K562 (cell line): ENCODE measurements around the gene STING1. TPM values are rescaled to one million over a fixed set of nuclear protein-coding genes. Genes with fewer than 3 reads are reported as not detected.
"Not testable (repeated sequence)": the region's sequence is repeated elsewhere in the genome, so short reads cannot be mapped to it uniquely, and the experiment has no call there.

Source experiments
- ATAC-seq: fragments of 200-7000 bp; cut with Tn5 transposase; 3 replicates; pipeline ENCODE4 v1.9.1; 2020; ENCODE audit warnings: moderate library complexity
- BruUV-seq: library from RNA; stranded (reverse); fragments of 400-500 nt; replicated peaks from 2 replicates; lab custom pipeline; 2021; lab: Mats Ljungman, UMichigan
- CTCF ChIA-PET: fragments of 300-600 bp; formaldehyde crosslinking; extraction: SDS; loops from one replicate; lab custom pipeline; 2021; ENCODE audit warnings: low intra/inter-chr PET ratio; lab: Yijun Ruan, JAX
- POLR2A ChIA-PET: fragments of 300-600, 350-650 bp; sonication (Branson Sonifier 250); formaldehyde crosslinking; extraction: SDS; loops from one replicate; lab custom pipeline; 2021; ENCODE audit warnings: antibody characterized with exemption, inconsistent platforms; lab: Yijun Ruan, JAX
- DNase-seq, 4 experiments: peaks; one replicate each; pipeline versions ENCODE4 v3.0.0 to v3.0.0-alpha.2; 2011 to 2018; ENCODE audit warnings: low spot score in 3 of 4, mixed read lengths in 3 of 4; ENCODE audit errors: extremely low read depth in 1 of 4
- FAIRE-seq: peaks from 2 replicates; lab custom pipeline; 2011; peaks lifted over from hg19 to GRCh38; lab: Jason Lieb, UNC
- H2AFZ ChIP-seq: 2 replicates; pipeline ENCODE4 v1.6.0; 2011; ENCODE audit warnings: low read depth, low read length, control low read depth, inconsistent platforms
- H3K27ac ChIP-seq: fragments of 200-600 bp; 3 replicates; pipeline ENCODE4 v1.8.0; 2011; ENCODE audit warnings: low read depth, mild to moderate bottlenecking, control low read depth, inconsistent platforms, low read length, moderate library complexity, mixed read lengths; ENCODE audit errors: extremely low read depth
- H3K27me3 ChIP-seq, 2 experiments: fragments of 300-600 bp in 1 of 2; 2 replicates in 1 of 2; 3 replicates in 1 of 2; pipeline versions ENCODE4 v1.6.0 to v1.8.0; 2011; ENCODE audit warnings: inconsistent platforms in 2 of 2, low read length in 2 of 2, mild to moderate bottlenecking in 1 of 2, mixed read lengths in 1 of 2, moderate library complexity in 1 of 2; ENCODE audit not compliant: control insufficient read depth in 2 of 2, insufficient read depth in 2 of 2
- H3K36me3 ChIP-seq: fragments of 300-600 bp; 3 replicates; pipeline ENCODE4 v1.8.0; 2011; ENCODE audit warnings: mild to moderate bottlenecking, low read length, inconsistent platforms; ENCODE audit not compliant: control insufficient read depth, insufficient read depth
- H3K4me1 ChIP-seq, 2 experiments: fragments of 200-600 bp in 1 of 2; replicated peaks in 1 of 2; 2 replicates in 1 of 2; 3 replicates in 1 of 2; pipeline versions ENCODE4 v1.5.1 to v1.8.0; 2011; ENCODE audit warnings: inconsistent platforms in 2 of 2, low read length in 2 of 2, mild to moderate bottlenecking in 1 of 2, mixed read lengths in 1 of 2, moderate library complexity in 1 of 2; ENCODE audit not compliant: control insufficient read depth in 2 of 2, insufficient read depth in 2 of 2
- H3K4me2 ChIP-seq: 2 replicates; pipeline ENCODE4 v1.6.1; 2011; ENCODE audit warnings: low read length, control low read depth, inconsistent platforms, mixed read lengths; ENCODE audit not compliant: insufficient read depth
- H3K4me3 ChIP-seq: fragments of 200-600 bp; sonication (generic), shearing (Covaris generic); 2 replicates; pipeline ENCODE4 v1.5.1; 2016; ENCODE audit warnings: control low read depth, inconsistent platforms
- H3K79me2 ChIP-seq: fragments of 200-600 bp; 3 replicates; pipeline ENCODE4 v1.8.0; 2011; ENCODE audit warnings: low read length, inconsistent platforms; ENCODE audit not compliant: control insufficient read depth, insufficient read depth
- H3K9ac ChIP-seq, 2 experiments: 2 replicates each; pipeline versions ENCODE4 v1.6.0 to v1.6.1; 2011; ENCODE audit warnings: low read depth in 2 of 2, low read length in 2 of 2, control low read depth in 1 of 2, inconsistent platforms in 1 of 2, mild to moderate bottlenecking in 1 of 2, mixed read lengths in 1 of 2; ENCODE audit not compliant: insufficient read depth in 1 of 2
- H3K9me1 ChIP-seq: one replicate; pipeline ENCODE4 v1.6.0; 2011; ENCODE audit warnings: inconsistent platforms, mild to moderate bottlenecking, low read length, moderate library complexity; ENCODE audit not compliant: control insufficient read depth, insufficient read depth
- H3K9me3 ChIP-seq: replicated peaks from 2 replicates; pipeline ENCODE4 v1.5.1; 2011; ENCODE audit warnings: low read depth, low read length, inconsistent platforms; ENCODE audit not compliant: control insufficient read depth, insufficient read depth
- H4K20me1 ChIP-seq: replicated peaks from 2 replicates; pipeline ENCODE4 v1.6.1; 2011; ENCODE audit warnings: low read length, inconsistent platforms, mixed read lengths; ENCODE audit not compliant: control insufficient read depth, insufficient read depth
- SPI1 ChIP-seq: IDR thresholded peaks from 2 replicates; pipeline ENCODE4 v1.6.1; 2011; ENCODE audit warnings: low read depth, low read length, control low read depth, borderline replicate concordance
- ZNF224 ChIP-seq: sonication (generic); formaldehyde crosslinking; IDR thresholded peaks from 2 replicates; pipeline ENCODE4 v1.8.0; 2022; ENCODE audit warnings: mild to moderate bottlenecking, missing genetic modification reagents
- ZNF512 ChIP-seq: IDR thresholded peaks from 2 replicates; pipeline ENCODE4 v1.6.1; 2016; ENCODE audit warnings: missing genetic modification characterization, missing compliant biosample characterization
- WGBS: fragments of 100-300 bp; shearing (Covaris generic); methylation state at CpG from one replicate; pipeline ENCODE4 v1.1.6; 2016; ENCODE audit warnings: low coverage, mixed read lengths; ENCODE audit not compliant: insufficient coverage; ENCODE audit errors: missing lambda C conversion rate; 5-methylcytosine and 5-hydroxymethylcytosine counted together
- in situ Hi-C: fragments of 300-500 bp; cut with MboI; formaldehyde crosslinking; loops from 4 replicates; pipeline ENCODE4 v1.15.0; 2018; ENCODE audit warnings: inconsistent platforms, mixed read lengths
- intact Hi-C: fragments of 100-400 bp; cut with micrococcal nuclease; formaldehyde crosslinking; loops from 2 replicates; pipeline ENCODE4 v1.14.2; 2022
- polyA plus RNA-seq, 8 experiments: library from polyadenylated mRNA; depleted of rRNA in 4 of 8; stranded (reverse) in 5 of 8; unstranded in 3 of 8; fragments of >200 nt; fragmentation: Nextera tagmentation in 2 of 8; fragmentation: Illumina TruSeq in 1 of 8; extraction: Ambion mirVana in 2 of 8; extraction: Trizol in 1 of 8; gene quantifications; 2 replicates each; pipeline versions ENCODE4 v1.2.1 to v1.2.3, GENCODE V29; 2011 to 2014; ENCODE audit warnings: inconsistent platforms in 1 of 8, missing spikeins in 1 of 8
- total RNA-seq, 7 experiments: library from RNA; depleted of rRNA in 6 of 7; stranded (reverse); fragments of >200 nt in 6 of 7; fragmentation: Illumina TruSeq in 2 of 7; extraction: Trizol in 2 of 7; gene quantifications; 2 replicates each; pipeline versions ENCODE4 v1.2.1 to v1.2.3, GENCODE V29; 2011 to 2021; ENCODE audit warnings: low replicate concordance in 1 of 7

The STING1 gene
- total and polyA plus RNA-seq, 9 of the 15 experiments (the other 6 are each of a cell fraction or from before 2014, with no cell fraction given), result 20.8 to 69.1 (median 44.7) TPM

- peaks cover 34% of the 10 kb centered on the region; the same call in 2 of the 3 replicates for H3K36me3 ChIP-seq
- POLR2A ChIA-PET, result interaction anchor here (1.1 to 3.5 kb wide), 4 partner anchors 9 to 103 kb away, joined by 3 to 24 read pairs (median 5); partner anchors contain the start of gene DNAJC18
- H3K9ac ChIP-seq, result no peak overlapping the region
- H4K20me1 ChIP-seq, result no peaks in the 10 kb centered on the region
- no peak for FAIRE-seq
- WGBS, result 64% methylated on average over 6 of the region's 6 CpGs
- no peaks in the 10 kb centered on the region for H3K9me1 ChIP-seq
- peaks cover 5 to 8% of the 10 kb centered on the region in 2 experiments; a peak in 4 of 5 replicates for H3K4me1 ChIP-seq
- BruUV-seq, result no TSS peak
- H3K4me3 ChIP-seq, result no peak overlapping the region
- intact Hi-C loops, result loop anchor here (1.0 to 2.0 kb wide), 2 partner anchors 38 to 91 kb away; no protein-coding TSS in a partner anchor
- no peak for ATAC-seq
- no peaks in the 10 kb centered on the region for H3K9me3 ChIP-seq
- peak; percentile 24; the same call in 1 of the 2 replicates for TF ChIP-seq ZNF512
- 0 out of 2 replicates have a peak, but pooled peaks have one; percentile 9 for TF ChIP-seq SPI1
- TF ChIP-seq ZNF224 (CRISPR knock-in tag), result no peak
- TF ChIP-seq, all 486 proteins: peak for 2
- H3K4me2 ChIP-seq, result no peak overlapping the region
- DNase-seq, result peak in 2 of 4 experiments; percentile 13 to 20
- no peak overlapping the region for H3K27ac ChIP-seq
- no peak overlapping the region for H2AFZ ChIP-seq
- in situ Hi-C loops, result no loop called here
- CTCF ChIA-PET, result interaction anchor here (0.6 to 2.8 kb wide), 4 partner anchors 89 to 128 kb away, joined by 3 to 25 read pairs (median 4); no protein-coding TSS in a partner anchor
- H3K27me3 ChIP-seq, result no peaks in the 10 kb centered on the region
- H3K79me2 ChIP-seq, result no peaks in the 10 kb centered on the region
Observed at GRCh38 chr5:139512786-139513390, 30.3 kb upstream of the STING1 start.

GRCh38 chr5:139504722-139505121 is 22.2 kb upstream of the STING1 start:
- H3K27me3 ChIP-seq, intact Hi-C loops, DNase-seq, H2AFZ ChIP-seq, BruUV-seq, H3K36me3 ChIP-seq, H3K9me1 ChIP-seq, H4K20me1 ChIP-seq, ATAC-seq, H3K27ac ChIP-seq, H3K4me1 ChIP-seq, FAIRE-seq, H3K9me3 ChIP-seq, in situ Hi-C loops: not testable (repeated sequence)
- Histone ChIP-seq H3K4me3 (peak overlapping the region; percentile 61), H3K4me2 (peak overlapping the region; percentile 85), H3K79me2 (peaks cover 36% of the 10 kb centered on the region), H3K9ac (peak overlapping the region; percentile 23 to 86; a peak in 3 of 4 replicates)
- ChIA-PET POLR2A (interaction anchor here (0.9 to 1.1 kb wide), 2 partner anchors 82 to 98 kb away, joined by 3 read pairs; no protein-coding TSS in a partner anchor), CTCF (interaction anchor here (1.2 kb wide), 1 partner anchor 120 kb away, joined by 3 read pairs; no protein-coding TSS in a partner anchor)
- WGBS, result 9% methylated on average over 5 of the region's 5 CpGs
